Transverse colon (tissue), 4 donors: ENCODE measurements around the gene UBE2L5. TPM values are rescaled to one million over a fixed set of nuclear protein-coding genes. Genes with fewer than 3 reads are reported as not detected.

ENCODE experiments used
- DNase-seq: peaks from one replicate; pipeline ENCODE4 v3.0.0-alpha.2; 2019
- H3K27ac ChIP-seq, 4 donors: fragments of 200-600 bp; sonication (generic); 2 replicates each; pipeline ENCODE4 v1.5.1; 2016 to 2018; ENCODE audit warnings: inconsistent platforms in 4 of 4
- H3K27me3 ChIP-seq: fragments of 200-600 bp; sonication (generic); 2 replicates; pipeline ENCODE4 v1.5.1; 2017; ENCODE audit warnings: inconsistent platforms
- H3K36me3 ChIP-seq, 4 donors: fragments of 200-600 bp; sonication (generic); 2 replicates each; pipeline ENCODE4 v1.5.1; 2017 to 2019; ENCODE audit warnings: inconsistent platforms in 4 of 4
- H3K4me1 ChIP-seq, 4 donors: fragments of 200-600 bp; sonication (generic); 2 replicates each; pipeline ENCODE4 v1.5.1; 2017 to 2020; ENCODE audit warnings: inconsistent platforms in 4 of 4
- H3K4me3 ChIP-seq, 4 donors: fragments of 200-600 bp; sonication (generic); 1 replicate in 1 of 4; 2 replicates in 3 of 4; pipeline versions ENCODE4 v1.5.1 to v1.6.1; 2017 to 2019; ENCODE audit warnings: inconsistent platforms in 4 of 4
- H3K9me3 ChIP-seq, 2 donors: fragments of 200-600 bp; sonication (generic); 2 replicates each; pipeline ENCODE4 v1.5.1; 2017 to 2019; ENCODE audit warnings: inconsistent platforms in 2 of 2
- EP300 ChIP-seq: sonication (generic); formaldehyde crosslinking; IDR thresholded peaks from one replicate; pipeline ENCODE4 v1.6.1; 2017; ENCODE audit warnings: antibody characterized with exemption, low read depth
- POLR2A ChIP-seq: fragments of 450-650 bp; IDR thresholded peaks from one replicate; pipeline ENCODE4 v1.6.1; 2016; ENCODE audit warnings: antibody characterized with exemption, mild to moderate bottlenecking, moderate library complexity
- POLR2AphosphoS5 ChIP-seq, 3 donors: sonication (generic); formaldehyde crosslinking; IDR thresholded peaks; one replicate each; pipeline ENCODE4 v1.6.1; 2016; ENCODE audit warnings: antibody characterized with exemption in 3 of 3
- WGBS, 2 donors: methylation state at CpG; one replicate each; pipeline ENCODE4 v1.1.5; 2018; ENCODE audit warnings: low coverage in 1 of 2; 5-methylcytosine and 5-hydroxymethylcytosine counted together
- in situ Hi-C, 4 donors: fragments of 200-750 bp; cut with MboI; loops; one replicate each; pipeline versions ENCODE4 v1.15.0 to v1.15.1; 2017; ENCODE audit warnings: low sequenced_read_pairs in 3 of 4, low pct_ligation_motif_present in 1 of 4, low pct_unique_long_range_greater_than_20kb in 1 of 4
- intact Hi-C: fragments of 100-400 bp; cut with DNase I; formaldehyde crosslinking; loops from one replicate; pipeline ENCODE4 v1.15.1; 2023; ENCODE audit warnings: low total_unique reads
- total RNA-seq, 4 donors: library from RNA; depleted of rRNA; stranded (reverse); fragments of >200 nt; gene quantifications; one replicate each; pipeline ENCODE4 v1.1.0, GENCODE V29; 2016
- TF ChIP-seq, protein P1 (sequence below), 5 experiments: fragments of 200-600 bp in 3 of 5; fragments of 450-650 bp in 2 of 5; sonication (generic) in 3 of 5; IDR thresholded peaks; 1 replicate in 2 of 5; 2 replicates in 3 of 5; pipeline ENCODE4 v1.5.1; 2016 to 2017; ENCODE audit warnings: antibody characterized with exemption in 5 of 5, inconsistent platforms in 3 of 5, mild to moderate bottlenecking in 2 of 5, moderate library complexity in 1 of 5

UBE2L5 gene
- total RNA-seq, 4 donors from 2014 or later, result not detected

GRCh38 chr13:30453727-30454126 is 31.4 kb downstream of the UBE2L5 start:
- H3K27me3 ChIP-seq, result no peaks in the 10 kb centered on the region
- in situ Hi-C loops (loop anchor here in 3 of 4 donors (25.0 kb wide), 1 partner anchor 316 kb away; no protein-coding TSS in a partner anchor), intact Hi-C loops (no loop called here)
- no peak overlapping the region for H3K4me3 ChIP-seq
- TF ChIP-seq, protein P1, sequence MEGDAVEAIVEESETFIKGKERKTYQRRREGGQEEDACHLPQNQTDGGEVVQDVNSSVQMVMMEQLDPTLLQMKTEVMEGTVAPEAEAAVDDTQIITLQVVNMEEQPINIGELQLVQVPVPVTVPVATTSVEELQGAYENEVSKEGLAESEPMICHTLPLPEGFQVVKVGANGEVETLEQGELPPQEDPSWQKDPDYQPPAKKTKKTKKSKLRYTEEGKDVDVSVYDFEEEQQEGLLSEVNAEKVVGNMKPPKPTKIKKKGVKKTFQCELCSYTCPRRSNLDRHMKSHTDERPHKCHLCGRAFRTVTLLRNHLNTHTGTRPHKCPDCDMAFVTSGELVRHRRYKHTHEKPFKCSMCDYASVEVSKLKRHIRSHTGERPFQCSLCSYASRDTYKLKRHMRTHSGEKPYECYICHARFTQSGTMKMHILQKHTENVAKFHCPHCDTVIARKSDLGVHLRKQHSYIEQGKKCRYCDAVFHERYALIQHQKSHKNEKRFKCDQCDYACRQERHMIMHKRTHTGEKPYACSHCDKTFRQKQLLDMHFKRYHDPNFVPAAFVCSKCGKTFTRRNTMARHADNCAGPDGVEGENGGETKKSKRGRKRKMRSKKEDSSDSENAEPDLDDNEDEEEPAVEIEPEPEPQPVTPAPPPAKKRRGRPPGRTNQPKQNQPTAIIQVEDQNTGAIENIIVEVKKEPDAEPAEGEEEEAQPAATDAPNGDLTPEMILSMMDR (IDR thresholded peaks at IDR 0.05), result peak in 2 of 5 experiments; percentile 12 to 15
- no peak for TF ChIP-seq POLR2AphosphoS5 (IDR thresholded peaks at IDR 0.05)
- H3K36me3 ChIP-seq, result no peaks in the 10 kb centered on the region
- no peaks in the 10 kb centered on the region for H3K4me1 ChIP-seq
- 73 to 76% methylated on average over 4 of the region's 4 CpGs for WGBS, 2 donors
- no peak for DNase-seq
- no peak overlapping the region for H3K27ac ChIP-seq
- no peaks in the 10 kb centered on the region for H3K9me3 ChIP-seq

DNA sequence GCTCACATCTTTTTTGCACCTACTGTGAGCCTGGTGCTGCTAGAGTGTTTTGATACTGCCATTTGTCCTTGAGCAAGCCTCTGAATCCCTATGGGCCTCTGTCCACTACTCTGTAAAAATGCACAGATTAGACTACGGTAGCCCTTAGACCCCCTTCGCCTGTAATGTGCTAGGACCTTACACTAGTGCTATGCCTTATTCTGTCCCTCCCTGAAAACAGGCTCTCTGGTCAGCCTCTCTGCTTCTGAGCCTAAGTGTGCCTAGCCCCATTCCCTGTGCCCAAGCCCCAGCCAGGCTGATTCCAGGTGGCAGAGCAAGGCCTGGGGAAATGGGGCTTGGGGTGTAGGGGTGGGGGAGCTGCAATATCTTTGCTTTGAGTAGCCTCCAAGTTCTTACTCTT is 32.7 kb downstream of the UBE2L5 start:
- intact Hi-C loops (no loop called here), in situ Hi-C loops (loop anchor here in 3 of 4 donors (25.0 kb wide), 1 partner anchor 318 kb away; no protein-coding TSS in a partner anchor)
- Histone ChIP-seq H3K4me3 (no peak overlapping the region), H3K4me1 (peaks cover 0 to 9% (median 0%) of the 10 kb centered on the region in 4 donors), H3K36me3 (no peaks in the 10 kb centered on the region), H3K27ac (no peak overlapping the region), H3K9me3 (no peaks in the 10 kb centered on the region), H3K27me3 (no peaks in the 10 kb centered on the region)
- TF ChIP-seq EP300 (no peak), POLR2A (no peak), POLR2AphosphoS5 (IDR thresholded peaks at IDR 0.05) (no peak)
- TF ChIP-seq, protein P1 (IDR thresholded peaks at IDR 0.05), result no peak
- 96% methylated on average over 2 of the region's 2 CpGs; no CpG with 5 or more reads in 1 of the 2 donors for WGBS, 2 donors
- no peak for DNase-seq

DNA sequence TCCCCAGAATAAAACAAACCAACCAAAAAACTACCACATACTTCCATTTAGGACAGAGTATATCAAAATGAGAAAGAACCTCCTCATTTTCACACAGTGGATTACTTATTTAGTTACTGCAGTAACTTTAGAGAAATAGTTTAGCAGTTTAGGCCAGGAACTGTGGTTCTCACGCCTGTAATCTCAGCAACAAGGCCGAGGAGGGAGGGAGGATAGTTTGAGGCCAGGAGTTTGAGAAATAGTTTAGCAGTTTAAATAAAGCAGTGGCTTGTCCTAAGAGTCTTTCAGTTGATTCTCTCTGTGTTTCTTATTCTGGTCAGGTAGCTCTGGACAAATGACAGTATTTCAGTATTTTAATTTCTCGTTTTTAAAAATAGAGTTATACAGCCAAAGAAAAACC is 34.0 kb downstream of the UBE2L5 start:
- H3K4me1 ChIP-seq, result peaks cover 0 to 9% (median 0%) of the 10 kb centered on the region in 4 donors
- no peak overlapping the region for H3K27ac ChIP-seq
- in situ Hi-C loops, result loop anchor here in 3 of 4 donors (25.0 kb wide), 1 partner anchor 319 kb away; no protein-coding TSS in a partner anchor
- no peaks in the 10 kb centered on the region for H3K27me3 ChIP-seq
- TF ChIP-seq POLR2A (no peak), POLR2AphosphoS5 (IDR thresholded peaks at IDR 0.05) (no peak), EP300 (no peak)
- TF ChIP-seq, protein P1 (IDR thresholded peaks at IDR 0.05), result no peak
- no peaks in the 10 kb centered on the region for H3K36me3 ChIP-seq
- 42 to 60% methylated on average over 3 of the region's 3 CpGs for WGBS, 2 donors
- no peaks in the 10 kb centered on the region for H3K9me3 ChIP-seq
- H3K4me3 ChIP-seq, result no peak overlapping the region
- intact Hi-C loops, result no loop called here
- no peak for DNase-seq

- no peak for TF ChIP-seq POLR2AphosphoS5 (IDR thresholded peaks at IDR 0.05)
- no peak for TF ChIP-seq EP300
- TF ChIP-seq, protein P1 (IDR thresholded peaks at IDR 0.05), result no peak
- no peak for TF ChIP-seq POLR2A
- Histone ChIP-seq H3K9me3 (no peaks in the 10 kb centered on the region), H3K36me3 (peaks cover 0 to 11% (median 2%) of the 10 kb centered on the region in 4 donors), H3K27me3 (no peaks in the 10 kb centered on the region), H3K27ac (no peak overlapping the region), H3K4me1 (peaks cover 0 to 20% (median 5%) of the 10 kb centered on the region in 4 donors), H3K4me3 (no peak overlapping the region)
- in situ Hi-C loops (loop anchor here in 3 of 4 donors (25.0 kb wide), 1 partner anchor 320 kb away; no protein-coding TSS in a partner anchor), intact Hi-C loops (no loop called here)
- DNase-seq, result no peak
- WGBS, 2 donors, result 78 to 79% methylated on average over 3 of the region's 3 CpGs
Measured at GRCh38 chr13:30457306-30457891, 35.1 kb downstream of the UBE2L5 start.
